IMR-90 (cell line): ENCODE measurements around the gene HORMAD2.
"Not testable (repeated sequence)": the region's sequence is repeated elsewhere in the genome, so short reads cannot be mapped to it uniquely, and the experiment has no call there.

ENCODE experiments used
- BHLHE40 ChIP-seq: fragments of 150-350 bp; IDR thresholded peaks from 2 replicates; pipeline ENCODE4 v1.6.1; 2016; ENCODE audit warnings: mild to moderate bottlenecking, low read depth, low read length
- CEBPB ChIP-seq: IDR thresholded peaks from 2 replicates; pipeline ENCODE4 v1.6.1; 2012; ENCODE audit warnings: low read depth, low read length, improper control_type of control experiment
- CHD1 ChIP-seq: IDR thresholded peaks from 2 replicates; pipeline ENCODE4 v1.6.1; 2012; ENCODE audit warnings: low read depth, low read length, improper control_type of control experiment
- NFE2L2 ChIP-seq: fragments of 150-350 bp; IDR thresholded peaks from 2 replicates; pipeline ENCODE4 v1.6.1; 2016; ENCODE audit warnings: low read depth, mild to moderate bottlenecking, low read length
- POLR2A ChIP-seq: IDR thresholded peaks from 2 replicates; pipeline ENCODE4 v1.6.1; 2012; ENCODE audit warnings: mild to moderate bottlenecking, low read depth, low read length
- RAD21 ChIP-seq: IDR thresholded peaks from 2 replicates; pipeline ENCODE4 v1.6.1; 2012; ENCODE audit warnings: low read length, improper control_type of control experiment
- RCOR1 ChIP-seq: IDR thresholded peaks from 2 replicates; pipeline ENCODE4 v1.6.1; 2012; ENCODE audit warnings: mild to moderate bottlenecking, low read length, improper control_type of control experiment; ENCODE audit not compliant: insufficient replicate concordance
- RFX5 ChIP-seq: IDR thresholded peaks from 2 replicates; pipeline ENCODE4 v1.8.0; 2012; ENCODE audit warnings: low read depth, mild to moderate bottlenecking, low read length, moderate library complexity
- SMC3 ChIP-seq: fragments of 150-350 bp; IDR thresholded peaks from 2 replicates; pipeline ENCODE4 v1.6.1; 2016; ENCODE audit warnings: low read depth, mild to moderate bottlenecking, antibody characterized with exemption, low read length, moderate library complexity
- USF2 ChIP-seq: fragments of 150-350 bp; IDR thresholded peaks from 2 replicates; pipeline ENCODE4 v1.6.1; 2017; ENCODE audit warnings: mild to moderate bottlenecking, antibody characterized with exemption, low read length, low read depth
- TF ChIP-seq, protein P1 (sequence below): conservative IDR thresholded peaks from 2 replicates; pipeline ENCODE4 v1.5.1; 2012; ENCODE audit warnings: mild to moderate bottlenecking, low read depth, low read length, improper control_type of control experiment

- TF ChIP-seq, protein P1, sequence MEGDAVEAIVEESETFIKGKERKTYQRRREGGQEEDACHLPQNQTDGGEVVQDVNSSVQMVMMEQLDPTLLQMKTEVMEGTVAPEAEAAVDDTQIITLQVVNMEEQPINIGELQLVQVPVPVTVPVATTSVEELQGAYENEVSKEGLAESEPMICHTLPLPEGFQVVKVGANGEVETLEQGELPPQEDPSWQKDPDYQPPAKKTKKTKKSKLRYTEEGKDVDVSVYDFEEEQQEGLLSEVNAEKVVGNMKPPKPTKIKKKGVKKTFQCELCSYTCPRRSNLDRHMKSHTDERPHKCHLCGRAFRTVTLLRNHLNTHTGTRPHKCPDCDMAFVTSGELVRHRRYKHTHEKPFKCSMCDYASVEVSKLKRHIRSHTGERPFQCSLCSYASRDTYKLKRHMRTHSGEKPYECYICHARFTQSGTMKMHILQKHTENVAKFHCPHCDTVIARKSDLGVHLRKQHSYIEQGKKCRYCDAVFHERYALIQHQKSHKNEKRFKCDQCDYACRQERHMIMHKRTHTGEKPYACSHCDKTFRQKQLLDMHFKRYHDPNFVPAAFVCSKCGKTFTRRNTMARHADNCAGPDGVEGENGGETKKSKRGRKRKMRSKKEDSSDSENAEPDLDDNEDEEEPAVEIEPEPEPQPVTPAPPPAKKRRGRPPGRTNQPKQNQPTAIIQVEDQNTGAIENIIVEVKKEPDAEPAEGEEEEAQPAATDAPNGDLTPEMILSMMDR, result not testable (repeated sequence)
- not testable (repeated sequence) for TF ChIP-seq CHD1, POLR2A, RAD21, USF2, BHLHE40, RCOR1, RFX5, NFE2L2, SMC3
- TF ChIP-seq CEBPB, result peak; percentile 43; the same call in 1 of the 2 replicates
Measured at GRCh38 chr22:30087037-30087436, 6.8 kb downstream of the HORMAD2 start.
